HG02588 (cell line): ENCODE results near the gene SLC41A3.
"Not testable (repeated sequence)": the region's sequence is repeated elsewhere in the genome, so short reads cannot be mapped to it uniquely, and the experiment has no call there.

Experiments used
- ATAC-seq: cut with Tn5 transposase; IDR thresholded peaks from one replicate; pipeline ENCODE4 v1.9.1; 2021; ENCODE audit warnings: mild to moderate bottlenecking, moderate library complexity; ENCODE audit not compliant: unreplicated experiment

The SLC41A3 gene

GRCh38 chr3:126107203-126107939 is 23.4 kb upstream of the SLC41A3 start:
- no peak for ATAC-seq

GRCh38 chr3:126106336-126107202 is 22.6 kb upstream of the SLC41A3 start:
- no peak for ATAC-seq

- ATAC-seq, result no peak
Observed at GRCh38 chr3:126105691-126106187, 21.8 kb upstream of the SLC41A3 start.

GRCh38 chr3:126104742-126105605 is 21.1 kb upstream of the SLC41A3 start:
- no peak for ATAC-seq

GRCh38 chr3:126104028-126104635 is 20.2 kb upstream of the SLC41A3 start:
- no peak for ATAC-seq

- ATAC-seq, result no peak
Observed at GRCh38 chr3:126103121-126104027, 19.4 kb upstream of the SLC41A3 start.

GRCh38 chr3:126102530-126102951 is 18.6 kb upstream of the SLC41A3 start:
- ATAC-seq, result no peak

GRCh38 chr3:126102011-126102410 is 18.1 kb upstream of the SLC41A3 start:
- ATAC-seq, result no peak

GRCh38 chr3:126101521-126101982 is 17.6 kb upstream of the SLC41A3 start:
- ATAC-seq, result no peak

- no peak for ATAC-seq
Observed at GRCh38 chr3:126100634-126101301, 16.8 kb upstream of the SLC41A3 start.

- ATAC-seq, result no peak
Observed at GRCh38 chr3:126100269-126100633, 16.3 kb upstream of the SLC41A3 start.

- ATAC-seq, result no peak
Observed at GRCh38 chr3:126098391-126098858, 14.5 kb upstream of the SLC41A3 start.

- no peak for ATAC-seq
Observed at GRCh38 chr3:126097801-126098200, 13.9 kb upstream of the SLC41A3 start.

GRCh38 chr3:126096274-126096673 is 12.3 kb upstream of the SLC41A3 start:
- ATAC-seq, result not testable (repeated sequence)

GRCh38 chr3:126092128-126092527 is 8.2 kb upstream of the SLC41A3 start:
- ATAC-seq, result not testable (repeated sequence)

GRCh38 chr3:126087552-126088175 is 3.7 kb upstream of the SLC41A3 start:
- no peak for ATAC-seq

GRCh38 chr3:126085841-126086240 is 1.9 kb upstream of the SLC41A3 start:
- no peak for ATAC-seq

- ATAC-seq, result no peak
Observed at GRCh38 chr3:126085276-126085675, 1.4 kb upstream of the SLC41A3 start.
